AG04450 (cell line): ENCODE results near the gene MTHFD1L. TPM values are rescaled to one million over a fixed set of nuclear protein-coding genes. Genes with fewer than 3 reads are reported as not detected.

Experiments
- CTCF ChIA-PET: fragments of 300-600, 350-600 bp; formaldehyde crosslinking; extraction: SDS; loops from one replicate; lab custom pipeline; 2022; ENCODE audit warnings: antibody characterized with exemption, inconsistent platforms; lab: Charles Lee
- POLR2A ChIA-PET: fragments of 350-600 bp; formaldehyde crosslinking; extraction: SDS; loops from one replicate; lab custom pipeline; 2021; ENCODE audit warnings: antibody characterized with exemption, inconsistent platforms; lab: Yijun Ruan, JAX
- DNase-seq: peaks from one replicate; pipeline ENCODE4 v3.0.0-alpha.2; 2011; ENCODE audit warnings: low read depth, low spot score
- H3K27ac ChIP-seq: one replicate; pipeline ENCODE4 v1.5.1; 2012; ENCODE audit warnings: low read depth, low read length, control low read depth
- H3K27me3 ChIP-seq: one replicate; pipeline ENCODE4 v1.6.0; 2012; ENCODE audit warnings: low read length; ENCODE audit not compliant: control insufficient read depth, insufficient read depth
- H3K4me3 ChIP-seq: 2 replicates; pipeline ENCODE4 v1.5.1; 2011; ENCODE audit warnings: mild to moderate bottlenecking, low read depth, low read length, control low read depth
- H3K9me3 ChIP-seq: 2 replicates; pipeline ENCODE4 v1.5.1; 2012; ENCODE audit warnings: low read length; ENCODE audit not compliant: control insufficient read depth, insufficient read depth
- CTCF ChIP-seq: IDR thresholded peaks from 2 replicates; pipeline ENCODE4 v1.5.1; 2011; ENCODE audit warnings: low read depth, low read length, control low read depth, inconsistent platforms
- polyA plus RNA-seq: library from polyadenylated mRNA; depleted of rRNA; stranded (reverse); fragments of >200 nt; gene quantifications from 2 replicates; pipeline ENCODE4 v1.2.3, GENCODE V29; 2011

MTHFD1L gene
- polyA plus RNA-seq, 1 experiment = 69.1 TPM

GRCh38 chr6:151009576-151009975, 144.1 kb downstream of the MTHFD1L start:
- Histone ChIP-seq H3K27me3 (no peaks in the 10 kb centered on the region), H3K9me3 (no peaks in the 10 kb centered on the region), H3K27ac (no peak overlapping the region), H3K4me3 (no peak overlapping the region)
- ChIA-PET POLR2A (no interaction called here), CTCF (interaction anchor here (0.8 to 1.0 kb wide), 2 partner anchors 314 to 326 kb away, joined by 3 to 5 read pairs; no protein-coding TSS in a partner anchor)
- no peak for DNase-seq
- TF ChIP-seq CTCF = no peak

DNA sequence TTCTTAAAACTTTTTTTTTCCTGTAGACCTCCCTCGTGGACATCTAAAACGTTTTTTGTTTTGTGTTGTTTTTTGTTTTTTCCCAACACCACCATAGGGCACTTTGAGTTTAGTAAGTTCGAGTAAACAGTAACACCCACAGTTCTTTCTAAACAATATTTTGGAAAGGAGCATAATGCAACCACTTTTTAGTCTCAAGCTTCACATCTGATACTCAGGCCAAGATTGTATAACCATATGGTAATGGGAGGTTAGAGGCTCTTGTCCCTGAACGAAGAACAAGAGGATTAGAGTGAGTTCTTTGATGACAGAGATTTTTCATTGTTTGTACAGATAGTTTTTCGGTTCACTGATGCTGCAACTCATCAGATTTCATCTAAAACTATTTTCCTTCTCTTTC, 144.6 kb downstream of the MTHFD1L start:
- TF ChIP-seq CTCF = no peak
- no peak overlapping the region for H3K4me3 ChIP-seq
- no peaks in the 10 kb centered on the region for H3K9me3 ChIP-seq
- no peaks in the 10 kb centered on the region for H3K27me3 ChIP-seq
- no peak overlapping the region for H3K27ac ChIP-seq
- no peak for DNase-seq
- CTCF ChIA-PET = interaction anchor here (0.8 to 1.0 kb wide), 2 partner anchors 314 to 325 kb away, joined by 3 to 5 read pairs; no protein-coding TSS in a partner anchor
- POLR2A ChIA-PET = no interaction called here

DNA sequence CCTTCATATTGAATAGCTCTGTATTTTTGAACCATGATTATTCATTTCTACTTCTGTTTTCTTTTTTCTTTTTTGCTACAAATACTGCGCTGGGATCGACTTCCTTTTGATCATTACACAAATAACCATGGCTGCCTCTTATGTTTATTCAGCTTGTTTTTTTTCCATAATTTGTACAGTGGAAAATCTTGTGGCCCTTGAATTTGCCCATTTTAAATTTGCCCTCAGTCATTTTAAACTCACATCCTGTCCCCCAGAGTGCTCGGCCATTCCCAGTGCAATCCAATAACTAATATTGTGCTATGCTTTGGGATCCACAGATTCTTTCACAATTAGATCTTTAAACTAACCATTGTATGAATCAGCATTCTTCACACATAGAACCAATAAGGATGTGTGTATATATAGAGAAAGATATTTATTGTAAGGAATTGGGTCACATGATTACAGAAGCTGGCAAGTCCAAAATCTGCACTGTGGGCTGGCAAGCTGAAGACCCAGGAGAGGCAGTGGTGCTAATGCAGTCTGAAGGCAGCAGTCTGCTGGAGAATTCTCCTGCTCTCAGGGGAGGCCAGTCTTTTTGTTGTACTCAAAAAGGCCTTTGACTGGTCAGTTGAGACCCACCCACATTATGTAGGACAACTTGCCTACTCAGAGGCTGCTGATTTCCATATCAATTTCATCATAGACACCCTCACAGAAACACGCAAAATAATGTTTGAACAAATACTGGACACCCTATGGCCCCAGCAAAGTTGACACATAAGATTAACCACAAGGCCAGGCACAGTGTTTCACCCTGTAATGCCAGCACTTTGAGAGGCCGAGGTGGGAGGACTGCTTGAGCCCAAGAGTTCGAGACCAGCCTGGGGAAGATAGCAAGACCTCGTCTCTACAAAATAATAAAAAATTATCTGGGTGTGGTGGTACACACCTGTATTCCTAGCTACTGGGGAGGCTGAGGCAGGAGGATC, 147.1 kb downstream of the MTHFD1L start:
- peak; percentile 44 for DNase-seq
- Histone ChIP-seq H3K27me3 (no peaks in the 10 kb centered on the region), H3K4me3 (no peak overlapping the region), H3K9me3 (no peaks in the 10 kb centered on the region), H3K27ac (peak overlapping the region; percentile 72)
- TF ChIP-seq CTCF = no peak
- ChIA-PET CTCF (interaction anchor here (0.6 to 8.2 kb wide), 11 partner anchors 7 to 323 kb away, joined by 4 to 131 read pairs (median 22); no protein-coding TSS in a partner anchor), POLR2A (no interaction called here)

- no peaks in the 10 kb centered on the region for H3K9me3 ChIP-seq
- TF ChIP-seq CTCF = peak; percentile 98
- DNase-seq = no peak
- CTCF ChIA-PET = interaction anchor here (0.6 to 8.2 kb wide), 66 partner anchors 9 to 381 kb away, joined by 3 to 131 read pairs (median 4); no protein-coding TSS in a partner anchor
- no peak overlapping the region; the same call in 1 of the 2 replicates for H3K4me3 ChIP-seq
- POLR2A ChIA-PET = interaction anchor here (1.0 to 1.4 kb wide), 3 partner anchors 10 to 311 kb away, joined by 3 to 6 read pairs (median 4); no protein-coding TSS in a partner anchor
- H3K27me3 ChIP-seq = no peaks in the 10 kb centered on the region
- H3K27ac ChIP-seq = peak overlapping the region; percentile 47
Measured at GRCh38 chr6:151014404-151015100, 149.1 kb downstream of the MTHFD1L start.
